Ishikawa (cell line): ENCODE data around the gene HEXA.

Experiments
- EP300 ChIP-seq: IDR thresholded peaks from 2 replicates; pipeline ENCODE4 v1.6.1; 2012; ENCODE audit warnings: borderline replicate concordance
- RAD21 ChIP-seq: IDR thresholded peaks from 2 replicates; pipeline ENCODE4 v1.6.1; 2012; ENCODE audit warnings: low read depth
- TEAD4 ChIP-seq: IDR thresholded peaks from 2 replicates; pipeline ENCODE4 v1.6.1; 2012
- YY1 ChIP-seq: IDR thresholded peaks from 2 replicates; pipeline ENCODE4 v1.6.1; 2012; ENCODE audit warnings: low read depth
- TF ChIP-seq, protein P1 (sequence below): IDR thresholded peaks from 2 replicates; pipeline ENCODE4 v1.6.1; 2012
- TF ChIP-seq, protein P2 (sequence below): IDR thresholded peaks from 2 replicates; pipeline ENCODE4 v1.6.1; 2012

DNA sequence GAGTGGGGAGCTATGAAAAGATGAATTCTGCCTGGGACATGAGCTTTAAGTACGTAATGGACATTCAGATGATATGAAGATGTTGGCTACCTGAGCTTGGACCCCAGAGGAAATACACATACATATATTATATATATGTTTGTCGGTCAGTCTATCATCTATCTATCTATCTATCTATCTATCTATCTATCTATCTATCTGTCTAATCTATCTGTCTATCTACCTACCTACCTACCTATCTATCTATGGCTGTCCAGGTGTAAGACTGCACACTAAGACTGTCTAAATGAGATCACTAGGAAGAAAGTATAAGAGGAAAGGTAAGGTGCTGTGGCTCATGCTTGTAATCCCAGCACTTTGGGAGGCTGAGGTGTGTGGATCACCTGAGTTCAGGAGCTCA lies 37.7 kb downstream of the HEXA start:
- TF ChIP-seq TEAD4 (no peak), YY1 (no peak), RAD21 (no peak), EP300 (no peak)
- TF ChIP-seq, protein P1, sequence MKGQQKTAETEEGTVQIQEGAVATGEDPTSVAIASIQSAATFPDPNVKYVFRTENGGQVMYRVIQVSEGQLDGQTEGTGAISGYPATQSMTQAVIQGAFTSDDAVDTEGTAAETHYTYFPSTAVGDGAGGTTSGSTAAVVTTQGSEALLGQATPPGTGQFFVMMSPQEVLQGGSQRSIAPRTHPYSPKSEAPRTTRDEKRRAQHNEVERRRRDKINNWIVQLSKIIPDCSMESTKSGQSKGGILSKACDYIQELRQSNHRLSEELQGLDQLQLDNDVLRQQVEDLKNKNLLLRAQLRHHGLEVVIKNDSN = no peak
- TF ChIP-seq, protein P2, sequence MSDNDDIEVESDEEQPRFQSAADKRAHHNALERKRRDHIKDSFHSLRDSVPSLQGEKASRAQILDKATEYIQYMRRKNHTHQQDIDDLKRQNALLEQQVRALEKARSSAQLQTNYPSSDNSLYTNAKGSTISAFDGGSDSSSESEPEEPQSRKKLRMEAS = no peak
